Measurements from ENCODE around the gene GALNT14. TPM values are rescaled to one million over a fixed set of nuclear protein-coding genes. Genes with fewer than 3 reads are reported as not detected.

The GALNT14 gene
- total and polyA plus RNA-seq, 10 of the 15 experiments (the other 5 are each of a cell fraction or from before 2014, with no cell fraction given) = 3.7 to 17.8 (median 6.0) TPM

- intact Hi-C loops (cut with micrococcal nuclease; ENCODE audit: unreplicated experiment) (no loop called here), in situ Hi-C loops (cut with MboI) (no loop called here)
- ATAC-seq (no peak), FAIRE-seq (no peak), DNase-seq (ENCODE audit: low read depth, low spot score) (no peak)
- ChIA-PET POLR2A (no interaction called here), CTCF (interaction anchor here (4.2 kb wide), 1 partner anchor 42 kb away, joined by 11 read pairs; no protein-coding TSS in a partner anchor), SMC1A (ENCODE audit: uncharacterized antibody, unreplicated experiment) (interaction anchor here (0.7 to 1.8 kb wide), 3 partner anchors 41 to 204 kb away, joined by 3 to 6 read pairs (median 4); no protein-coding TSS in a partner anchor), RAD21 (ENCODE audit: unreplicated experiment) (no interaction called here)
- H3K4me1 ChIP-seq (ENCODE audit: control insufficient read depth, insufficient read depth, low read length) = no peaks in the 10 kb centered on the region
- H2AFZ ChIP-seq (ENCODE audit: control insufficient read depth, low read depth, low read length) = no peak overlapping the region
- no peaks in the 10 kb centered on the region for H3K36me3 ChIP-seq (ENCODE audit: control insufficient read depth in 2 of 2, insufficient read depth in 2 of 2, low read length in 1 of 2)
- TF ChIP-seq, protein P1, sequence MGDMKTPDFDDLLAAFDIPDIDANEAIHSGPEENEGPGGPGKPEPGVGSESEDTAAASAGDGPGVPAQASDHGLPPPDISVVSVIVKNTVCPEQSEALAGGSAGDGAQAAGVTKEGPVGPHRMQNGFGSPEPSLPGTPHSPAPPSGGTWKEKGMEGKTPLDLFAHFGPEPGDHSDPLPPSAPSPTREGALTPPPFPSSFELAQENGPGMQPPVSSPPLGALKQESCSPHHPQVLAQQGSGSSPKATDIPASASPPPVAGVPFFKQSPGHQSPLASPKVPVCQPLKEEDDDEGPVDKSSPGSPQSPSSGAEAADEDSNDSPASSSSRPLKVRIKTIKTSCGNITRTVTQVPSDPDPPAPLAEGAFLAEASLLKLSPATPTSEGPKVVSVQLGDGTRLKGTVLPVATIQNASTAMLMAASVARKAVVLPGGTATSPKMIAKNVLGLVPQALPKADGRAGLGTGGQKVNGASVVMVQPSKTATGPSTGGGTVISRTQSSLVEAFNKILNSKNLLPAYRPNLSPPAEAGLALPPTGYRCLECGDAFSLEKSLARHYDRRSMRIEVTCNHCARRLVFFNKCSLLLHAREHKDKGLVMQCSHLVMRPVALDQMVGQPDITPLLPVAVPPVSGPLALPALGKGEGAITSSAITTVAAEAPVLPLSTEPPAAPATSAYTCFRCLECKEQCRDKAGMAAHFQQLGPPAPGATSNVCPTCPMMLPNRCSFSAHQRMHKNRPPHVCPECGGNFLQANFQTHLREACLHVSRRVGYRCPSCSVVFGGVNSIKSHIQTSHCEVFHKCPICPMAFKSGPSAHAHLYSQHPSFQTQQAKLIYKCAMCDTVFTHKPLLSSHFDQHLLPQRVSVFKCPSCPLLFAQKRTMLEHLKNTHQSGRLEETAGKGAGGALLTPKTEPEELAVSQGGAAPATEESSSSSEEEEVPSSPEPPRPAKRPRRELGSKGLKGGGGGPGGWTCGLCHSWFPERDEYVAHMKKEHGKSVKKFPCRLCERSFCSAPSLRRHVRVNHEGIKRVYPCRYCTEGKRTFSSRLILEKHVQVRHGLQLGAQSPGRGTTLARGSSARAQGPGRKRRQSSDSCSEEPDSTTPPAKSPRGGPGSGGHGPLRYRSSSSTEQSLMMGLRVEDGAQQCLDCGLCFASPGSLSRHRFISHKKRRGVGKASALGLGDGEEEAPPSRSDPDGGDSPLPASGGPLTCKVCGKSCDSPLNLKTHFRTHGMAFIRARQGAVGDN (IDR thresholded peaks at IDR 0.05) = no peak
- TF ChIP-seq ZSCAN29 (IDR thresholded peaks at IDR 0.05) (no peak), SIN3A (IDR thresholded peaks at IDR 0.05; ENCODE audit: low read depth, low read length) (no peak)
- no peaks in the 10 kb centered on the region for H3K9me3 ChIP-seq (replicated peaks; ENCODE audit: control insufficient read depth, insufficient read depth, low read length)
- no peaks in the 10 kb centered on the region for H3K27me3 ChIP-seq (replicated peaks in 1 of 2; ENCODE audit: control insufficient read depth in 2 of 2, insufficient read depth in 2 of 2, low read length in 1 of 2)
- H3K4me2 ChIP-seq (ENCODE audit: control insufficient read depth, insufficient read depth) = no peak overlapping the region
- WGBS (ENCODE audit: insufficient coverage, insufficient replicate concordance, low lambda C conversion rate, missing lambda C conversion rate) = 22% methylated on average over 6 of the region's 6 CpGs
- H4K20me1 ChIP-seq (ENCODE audit: control insufficient read depth, insufficient read depth) = no peaks in the 10 kb centered on the region
- no peak overlapping the region for H3K9ac ChIP-seq (ENCODE audit: control insufficient read depth, insufficient read depth, low read length)
- no peak overlapping the region for H3K4me3 ChIP-seq
- no peaks in the 10 kb centered on the region for H3K79me2 ChIP-seq (ENCODE audit: control insufficient read depth, insufficient read depth, low read length)
- no peak overlapping the region for H3K27ac ChIP-seq (ENCODE audit: control insufficient read depth, insufficient read depth)
- no TSS peak for BruUV-seq (replicated peaks)
Observed at GRCh38 chr2:31129375-31130171, 8.7 kb downstream of the GALNT14 start.
